Stimulated activated naive CD4-positive, alpha-beta T cell treated with Interleukin-2 at 50 U/mL for 16 hours (primary cell): ENCODE data around the gene CAP2.
"Not testable (repeated sequence)": the region's sequence is repeated elsewhere in the genome, so short reads cannot be mapped to it uniquely, and the experiment has no call there.

ENCODE experiments used
- DNase-seq: peaks from one replicate; lab custom pipeline; 2025; lab: John Stamatoyannopoulos, UW

The CAP2 gene

DNA sequence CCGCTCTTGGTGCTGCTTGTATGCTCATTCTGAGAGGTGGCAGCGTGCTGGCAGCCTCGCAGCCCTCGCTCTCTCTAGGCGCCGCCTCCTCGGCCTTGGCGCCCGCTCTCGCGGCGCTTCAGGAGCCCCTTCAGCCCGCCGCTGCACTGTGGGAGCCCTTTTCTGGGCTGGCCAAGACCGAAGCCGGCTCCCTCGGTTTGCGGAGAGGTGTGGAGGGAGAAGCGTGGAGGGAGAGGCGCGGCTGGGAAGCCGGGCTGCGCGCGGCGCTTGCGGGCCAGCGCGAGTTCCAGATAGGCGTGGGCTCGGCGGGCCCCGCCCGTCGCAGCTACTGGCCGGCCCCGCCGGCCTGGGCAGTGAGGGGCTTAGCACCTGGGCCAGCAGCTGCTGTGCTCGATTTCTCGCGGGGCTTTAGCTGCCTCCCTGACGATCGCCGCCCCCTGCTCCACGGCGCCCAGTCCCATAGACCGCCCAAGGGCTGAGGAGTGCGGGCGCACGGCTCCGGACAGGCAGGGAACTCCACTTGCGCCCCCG lies 187.2 kb downstream of the CAP2 start:
- DNase-seq, result no peak

DNA sequence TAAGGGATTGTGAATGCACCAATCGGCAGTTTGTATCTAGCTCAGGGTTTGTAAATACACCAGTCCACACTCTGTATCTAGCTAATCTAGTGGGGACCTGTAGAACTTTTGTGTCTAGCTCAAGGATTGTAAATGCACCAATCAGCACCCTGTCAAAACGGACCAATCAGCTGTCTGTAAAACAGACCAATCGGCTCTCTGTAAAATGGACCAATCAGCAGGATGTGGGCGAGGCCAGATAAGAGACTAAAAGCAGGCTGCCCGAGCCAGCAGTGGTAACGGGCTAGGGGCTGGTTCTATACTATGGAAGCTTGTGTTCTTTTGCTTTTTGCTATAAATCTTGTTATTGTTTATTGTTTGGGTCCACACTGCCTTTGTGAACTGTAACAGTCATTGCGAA lies 187.9 kb downstream of the CAP2 start:
- DNase-seq, result not testable (repeated sequence)

GRCh38 chr6:17583811-17584210 lies 190.4 kb downstream of the CAP2 start:
- DNase-seq, result no peak

DNA sequence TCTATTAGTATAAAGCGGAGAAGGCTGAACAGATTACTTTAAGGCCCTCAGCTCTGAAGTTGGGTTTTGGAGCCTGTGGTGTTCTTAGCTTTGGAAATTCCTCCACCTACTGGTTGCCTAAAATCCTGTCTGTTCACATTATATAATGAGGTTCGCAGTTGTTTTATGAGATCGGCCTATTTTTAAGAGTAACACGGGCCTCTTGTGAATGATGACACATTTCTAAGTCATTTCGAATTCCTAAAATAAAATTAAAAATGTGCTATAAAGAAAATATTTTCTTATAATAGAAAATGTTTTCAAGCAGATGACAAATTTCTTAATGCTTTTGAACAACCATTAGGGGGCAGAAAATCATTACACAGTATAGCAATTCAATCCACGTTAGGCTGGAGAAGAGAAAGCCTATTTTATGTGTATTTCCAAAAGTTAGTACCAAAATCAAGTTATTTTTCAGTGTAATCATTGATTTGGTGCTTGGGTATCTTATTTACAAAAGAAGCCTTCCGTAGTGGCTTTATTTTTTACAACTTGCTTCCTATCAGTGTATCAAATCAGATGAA lies 190.9 kb downstream of the CAP2 start:
- DNase-seq, result no peak

DNA sequence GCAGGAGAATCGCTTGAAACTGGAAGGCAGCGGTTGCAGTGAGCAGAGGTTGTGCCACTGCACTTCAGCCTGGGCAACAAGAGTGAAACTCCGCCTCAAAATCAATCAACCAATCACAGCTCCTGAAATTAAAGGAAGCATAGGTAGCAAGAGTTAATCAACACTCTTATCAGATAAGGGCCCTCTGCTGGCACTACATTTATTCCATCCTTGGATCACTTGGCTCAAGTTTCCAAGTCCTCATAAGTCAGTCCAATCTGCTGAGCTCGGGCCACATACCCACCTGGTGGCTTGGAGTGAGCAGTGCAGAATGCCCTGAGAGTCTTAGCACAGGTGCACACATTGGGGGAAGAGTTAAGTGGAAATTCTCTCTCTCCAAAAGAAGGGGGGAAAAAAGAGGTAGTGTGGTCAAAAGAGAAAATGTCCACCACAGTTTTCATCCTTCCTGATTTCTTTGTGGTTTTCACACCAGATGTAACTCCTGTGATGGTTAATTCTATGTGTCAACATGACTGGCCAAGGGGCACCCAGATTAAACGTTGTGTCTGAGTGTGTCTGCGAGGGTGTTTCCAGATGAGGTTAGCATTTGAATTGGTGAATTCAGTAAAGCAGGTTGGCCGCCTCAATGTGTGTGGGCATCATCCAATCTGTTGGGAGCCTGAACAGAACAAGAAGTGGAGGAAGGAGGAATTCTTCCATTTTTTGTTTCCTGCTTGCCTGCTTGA lies 192.5 kb downstream of the CAP2 start:
- DNase-seq, result no peak

GRCh38 chr6:17586623-17587022 lies 193.2 kb downstream of the CAP2 start:
- DNase-seq, result not testable (repeated sequence)

GRCh38 chr6:17588011-17588410 lies 194.6 kb downstream of the CAP2 start:
- DNase-seq, result no peak

- DNase-seq, result no peak
Measured at GRCh38 chr6:17589406-17590096, 196.2 kb downstream of the CAP2 start.

- DNase-seq, result no peak
Measured at GRCh38 chr6:17591287-17591686, 197.9 kb downstream of the CAP2 start.

- DNase-seq, result no peak
Measured at GRCh38 chr6:17593246-17593645, 199.9 kb downstream of the CAP2 start.

- no peak for DNase-seq
Measured at GRCh38 chr6:17596085-17596484, 202.7 kb downstream of the CAP2 start.

DNA sequence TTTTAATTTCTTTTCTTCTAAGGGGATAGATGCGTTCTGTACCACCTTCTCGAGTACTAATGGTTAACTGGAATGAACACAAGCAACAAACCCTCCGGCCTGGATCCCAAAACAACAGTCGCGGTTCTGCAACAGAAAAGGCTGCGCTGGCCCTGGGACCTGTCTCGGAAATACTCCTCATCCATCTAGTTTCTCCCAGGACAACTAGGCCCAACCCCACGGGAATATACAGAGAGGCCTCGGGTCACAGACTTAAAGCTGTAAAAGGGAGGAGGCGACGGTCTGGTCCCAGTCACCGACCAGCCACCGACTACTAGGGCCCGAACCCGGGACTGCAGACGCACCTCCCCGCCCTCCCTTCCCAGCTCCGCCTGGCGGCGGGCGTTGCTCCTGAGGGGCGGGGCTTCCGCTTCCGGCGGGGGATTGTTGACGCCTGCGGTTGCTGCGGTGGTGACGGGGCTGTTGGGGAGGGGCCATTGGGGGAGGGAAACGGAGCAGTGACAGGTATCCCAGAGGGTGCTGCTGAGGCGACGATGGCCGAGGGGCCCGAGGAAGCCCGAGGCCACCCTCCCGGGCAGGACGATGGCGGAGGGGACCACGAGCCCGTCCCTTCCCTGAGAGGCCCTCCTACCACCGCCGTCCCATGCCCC lies 206.6 kb downstream of the CAP2 start, which contains the start of gene FAM8A1:
Gene FAM8A1 (plus strand): TSS at position 426 of the 650 bp plus-strand sequence. CDS start 108 bp downstream, at position 534.
- peak; percentile 95 for DNase-seq

- DNase-seq, result peak; percentile 42
Measured at GRCh38 chr6:17600527-17601385, 207.4 kb downstream of the CAP2 start.

DNA sequence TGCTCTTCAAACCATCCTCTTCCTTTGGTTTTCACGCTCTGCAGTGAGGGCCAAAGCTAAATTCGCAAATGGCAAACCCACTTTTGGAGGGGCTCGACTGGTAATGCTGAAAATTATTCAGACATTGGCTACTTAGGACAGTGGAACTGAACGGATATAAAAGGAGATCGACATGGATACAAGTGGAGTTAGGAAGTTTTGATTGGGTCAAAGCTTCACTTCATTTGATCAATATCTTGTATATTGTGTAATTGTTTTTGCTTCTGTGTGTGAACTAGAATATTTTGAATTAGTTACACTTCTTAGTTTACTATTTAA lies 207.9 kb downstream of the CAP2 start:
- DNase-seq, result no peak

DNA sequence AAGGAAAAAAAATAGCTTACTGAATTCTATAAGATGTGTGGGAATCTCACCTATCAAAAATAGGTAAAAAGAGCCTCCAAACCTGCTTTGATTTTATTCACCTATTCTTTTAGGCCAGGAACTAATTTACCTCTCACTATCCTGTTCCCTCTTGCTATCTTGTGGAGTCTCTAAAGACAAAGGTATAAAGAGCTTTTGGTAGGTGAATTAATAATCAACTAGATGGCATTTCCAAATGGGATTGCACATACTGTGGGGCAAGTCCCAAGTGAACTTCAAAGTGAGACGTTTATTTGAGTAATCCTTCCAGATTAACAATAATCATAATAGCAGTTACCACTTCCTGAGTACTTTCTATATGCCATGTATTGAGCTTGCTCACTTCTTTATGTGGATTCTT lies 209.5 kb downstream of the CAP2 start:
- no peak for DNase-seq

DNA sequence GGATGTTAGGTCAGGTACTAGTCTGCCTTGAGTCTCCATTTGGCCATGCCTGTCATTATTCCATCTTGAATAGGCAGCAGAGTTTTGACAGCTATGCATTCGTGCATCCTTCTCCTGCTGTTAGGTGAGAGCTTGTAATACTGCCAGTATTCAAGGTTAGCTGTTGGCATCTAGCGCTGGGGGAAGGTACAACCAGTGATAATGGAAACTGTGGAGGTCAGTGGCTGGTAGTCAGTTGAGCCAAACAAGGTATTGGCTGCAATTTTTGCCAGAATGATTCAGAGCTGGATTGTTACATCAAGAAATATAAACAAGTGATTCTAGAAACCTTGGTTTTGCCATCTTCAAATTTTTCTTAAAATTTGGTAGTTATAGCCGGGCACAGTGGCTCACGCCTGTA lies 213.2 kb downstream of the CAP2 start:
- no peak for DNase-seq
